HepG2 (cell line): ENCODE measurements around the gene MPC1. TPM values are rescaled to one million over a fixed set of nuclear protein-coding genes. Genes with fewer than 3 reads are reported as not detected.
A peak's percentile ranks its signal among the peaks of the same experiment; 100 is the strongest.

Source experiments
- FOXJ3 ChIP-seq: sonication (generic); formaldehyde crosslinking; IDR thresholded peaks from 2 replicates; pipeline ENCODE4 v1.4.0; 2020; ENCODE audit warnings: missing genetic modification reagents, mild to moderate bottlenecking, borderline replicate concordance
- MATR3 ChIP-seq: sonication (generic); formaldehyde crosslinking; IDR thresholded peaks from 2 replicates; pipeline ENCODE4 v1.4.0; 2020; ENCODE audit warnings: missing genetic modification reagents
- MEIS2 ChIP-seq: sonication (generic); formaldehyde crosslinking; IDR thresholded peaks from 2 replicates; pipeline ENCODE4 v1.9.0; 2021; ENCODE audit warnings: mild to moderate bottlenecking, missing genetic modification reagents
- PHF21A ChIP-seq: sonication (generic); formaldehyde crosslinking; IDR thresholded peaks from 2 replicates; pipeline ENCODE4 v1.5.0; 2020; ENCODE audit warnings: mild to moderate bottlenecking, missing genetic modification reagents
- RFX5 ChIP-seq: IDR thresholded peaks from 2 replicates; pipeline ENCODE4 v1.6.1; 2011; ENCODE audit warnings: low read depth, low read length, improper control_type of control experiment
- SP4 ChIP-seq: sonication (generic); formaldehyde crosslinking; IDR thresholded peaks from 2 replicates; pipeline ENCODE4 v1.8.1; 2023; ENCODE audit warnings: mild to moderate bottlenecking, missing genetic modification reagents
- SRSF1 ChIP-seq: fragments of 200-400 bp; formaldehyde crosslinking; optimal IDR thresholded peaks from 2 replicates; pipeline ENCODE3; 2017; ENCODE audit warnings: mild to moderate bottlenecking, low read depth, low read length, moderate library complexity
- XRCC5 ChIP-seq: fragments of 200-400 bp; formaldehyde crosslinking; optimal IDR thresholded peaks from 2 replicates; pipeline ENCODE3; 2017; ENCODE audit warnings: mild to moderate bottlenecking, low read length
- ZNF552 ChIP-seq: sonication (generic); formaldehyde crosslinking; IDR thresholded peaks from 2 replicates; pipeline ENCODE4 v1.9.0; 2022; ENCODE audit warnings: missing genetic modification reagents, mild to moderate bottlenecking, borderline replicate concordance
- ZNF557 ChIP-seq: sonication (generic); formaldehyde crosslinking; IDR thresholded peaks from 2 replicates; pipeline ENCODE4 v1.4.0; 2020; ENCODE audit warnings: missing genetic modification reagents
- ZNF746 ChIP-seq: sonication (generic); formaldehyde crosslinking; IDR thresholded peaks from 2 replicates; pipeline ENCODE4 v1.8.0; 2022; ENCODE audit warnings: mild to moderate bottlenecking, missing genetic modification reagents
- polyA plus RNA-seq, 8 experiments: library from polyadenylated mRNA; depleted of rRNA in 3 of 8; stranded (reverse) in 7 of 8; unstranded in 1 of 8; fragments of >200 nt; fragmentation: Illumina TruSeq in 4 of 8; extraction: Trizol in 4 of 8; gene quantifications; 2 replicates each; pipeline versions ENCODE4 v1.2.1 to v1.2.3, GENCODE V29; 2011 to 2016; ENCODE audit warnings: low read depth in 4 of 8, missing spikeins in 1 of 8, mixed read lengths in 1 of 8; ENCODE audit not compliant: insufficient read depth in 1 of 8
- total RNA-seq, 5 experiments: library from RNA; depleted of rRNA; stranded (reverse); fragments of >200 nt; fragmentation: Illumina TruSeq; extraction: Trizol; gene quantifications; 2 replicates each; pipeline ENCODE4 v1.2.3, GENCODE V29; 2016; ENCODE audit warnings: low read depth in 1 of 5
- TF ChIP-seq, protein P1 (sequence below): sonication (generic); formaldehyde crosslinking; IDR thresholded peaks from 2 replicates; pipeline ENCODE4 v1.4.0; 2020; ENCODE audit warnings: missing genetic modification reagents
- TF ChIP-seq, protein P2 (sequence below): sonication (generic); formaldehyde crosslinking; IDR thresholded peaks from 2 replicates; pipeline ENCODE4 v1.8.1; 2023; ENCODE audit warnings: mild to moderate bottlenecking, inconsistent platforms, moderate library complexity, missing genetic modification reagents, borderline replicate concordance
- TF ChIP-seq, protein P3 (sequence below): sonication (generic); formaldehyde crosslinking; IDR thresholded peaks from 2 replicates; pipeline ENCODE4 v1.4.0; 2020; ENCODE audit warnings: mild to moderate bottlenecking, missing genetic modification reagents
- TF ChIP-seq, protein P4 (sequence below): sonication (generic); formaldehyde crosslinking; IDR thresholded peaks from 2 replicates; pipeline ENCODE4 v1.5.1; 2020; ENCODE audit warnings: missing genetic modification reagents, mild to moderate bottlenecking, borderline replicate concordance
- TF ChIP-seq, protein P5 (sequence below): conservative IDR thresholded peaks from 2 replicates; pipeline ENCODE4 v1.6.1; 2018; ENCODE audit warnings: missing genetic modification reagents
- TF ChIP-seq, protein P6 (sequence below): sonication (generic); formaldehyde crosslinking; IDR thresholded peaks from 2 replicates; pipeline ENCODE4 v1.9.0; 2021; ENCODE audit warnings: missing genetic modification reagents, borderline replicate concordance

MPC1 gene
- total and polyA plus RNA-seq, 2 of the 13 experiments (the other 11 are each of a cell fraction or from before 2014, with no cell fraction given) = 189 to 214 TPM

DNA sequence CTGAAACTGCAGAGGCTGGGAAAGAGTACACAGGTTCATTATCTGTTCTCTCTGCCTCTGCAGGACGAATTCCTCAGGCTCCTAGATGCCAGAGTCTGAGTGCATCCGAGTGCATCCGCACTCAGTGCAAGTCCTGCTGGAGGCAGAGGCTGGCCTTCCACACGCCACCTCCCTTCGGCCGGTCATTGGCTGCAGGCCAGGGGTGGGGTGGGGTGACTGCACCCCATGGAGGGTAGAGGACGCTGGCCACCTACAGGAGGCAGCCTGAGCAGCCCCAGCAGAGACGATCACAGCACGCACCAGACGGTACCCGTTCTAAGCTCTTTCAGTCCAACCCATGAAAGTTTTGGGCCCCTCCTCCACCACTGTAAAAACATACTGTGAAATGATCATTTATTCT, 52.1 kb downstream of the MPC1 start (continued):
- TF ChIP-seq, protein P1, sequence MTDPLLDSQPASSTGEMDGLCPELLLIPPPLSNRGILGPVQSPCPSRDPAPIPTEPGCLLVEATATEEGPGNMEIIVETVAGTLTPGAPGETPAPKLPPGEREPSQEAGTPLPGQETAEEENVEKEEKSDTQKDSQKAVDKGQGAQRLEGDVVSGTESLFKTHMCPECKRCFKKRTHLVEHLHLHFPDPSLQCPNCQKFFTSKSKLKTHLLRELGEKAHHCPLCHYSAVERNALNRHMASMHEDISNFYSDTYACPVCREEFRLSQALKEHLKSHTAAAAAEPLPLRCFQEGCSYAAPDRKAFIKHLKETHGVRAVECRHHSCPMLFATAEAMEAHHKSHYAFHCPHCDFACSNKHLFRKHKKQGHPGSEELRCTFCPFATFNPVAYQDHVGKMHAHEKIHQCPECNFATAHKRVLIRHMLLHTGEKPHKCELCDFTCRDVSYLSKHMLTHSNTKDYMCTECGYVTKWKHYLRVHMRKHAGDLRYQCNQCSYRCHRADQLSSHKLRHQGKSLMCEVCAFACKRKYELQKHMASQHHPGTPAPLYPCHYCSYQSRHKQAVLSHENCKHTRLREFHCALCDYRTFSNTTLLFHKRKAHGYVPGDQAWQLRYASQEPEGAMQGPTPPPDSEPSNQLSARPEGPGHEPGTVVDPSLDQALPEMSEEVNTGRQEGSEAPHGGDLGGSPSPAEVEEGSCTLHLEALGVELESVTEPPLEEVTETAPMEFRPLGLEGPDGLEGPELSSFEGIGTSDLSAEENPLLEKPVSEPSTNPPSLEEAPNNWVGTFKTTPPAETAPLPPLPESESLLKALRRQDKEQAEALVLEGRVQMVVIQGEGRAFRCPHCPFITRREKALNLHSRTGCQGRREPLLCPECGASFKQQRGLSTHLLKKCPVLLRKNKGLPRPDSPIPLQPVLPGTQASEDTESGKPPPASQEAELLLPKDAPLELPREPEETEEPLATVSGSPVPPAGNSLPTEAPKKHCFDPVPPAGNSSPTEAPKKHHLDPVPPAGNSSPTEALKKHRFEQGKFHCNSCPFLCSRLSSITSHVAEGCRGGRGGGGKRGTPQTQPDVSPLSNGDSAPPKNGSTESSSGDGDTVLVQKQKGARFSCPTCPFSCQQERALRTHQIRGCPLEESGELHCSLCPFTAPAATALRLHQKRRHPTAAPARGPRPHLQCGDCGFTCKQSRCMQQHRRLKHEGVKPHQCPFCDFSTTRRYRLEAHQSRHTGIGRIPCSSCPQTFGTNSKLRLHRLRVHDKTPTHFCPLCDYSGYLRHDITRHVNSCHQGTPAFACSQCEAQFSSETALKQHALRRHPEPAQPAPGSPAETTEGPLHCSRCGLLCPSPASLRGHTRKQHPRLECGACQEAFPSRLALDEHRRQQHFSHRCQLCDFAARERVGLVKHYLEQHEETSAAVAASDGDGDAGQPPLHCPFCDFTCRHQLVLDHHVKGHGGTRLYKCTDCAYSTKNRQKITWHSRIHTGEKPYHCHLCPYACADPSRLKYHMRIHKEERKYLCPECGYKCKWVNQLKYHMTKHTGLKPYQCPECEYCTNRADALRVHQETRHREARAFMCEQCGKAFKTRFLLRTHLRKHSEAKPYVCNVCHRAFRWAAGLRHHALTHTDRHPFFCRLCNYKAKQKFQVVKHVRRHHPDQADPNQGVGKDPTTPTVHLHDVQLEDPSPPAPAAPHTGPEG (CRISPR knock-in tag) = no peak
- TF ChIP-seq PHF21A (CRISPR knock-in tag) (peak; percentile 39; the same call in 1 of the 2 replicates), XRCC5 (peak; percentile 96), ZNF746 (no peak), MEIS2 (CRISPR knock-in tag) (no peak; the same call in 1 of the 2 replicates), SRSF1 (no peak), ZNF552 (CRISPR knock-in tag) (no peak), MATR3 (CRISPR knock-in tag) (no peak), ZNF557 (no peak), RFX5 (0 out of 2 replicates have a peak, but pooled peaks have one; percentile 36), SP4 (peak; percentile 85), FOXJ3 (no peak)
- TF ChIP-seq, protein P2, sequence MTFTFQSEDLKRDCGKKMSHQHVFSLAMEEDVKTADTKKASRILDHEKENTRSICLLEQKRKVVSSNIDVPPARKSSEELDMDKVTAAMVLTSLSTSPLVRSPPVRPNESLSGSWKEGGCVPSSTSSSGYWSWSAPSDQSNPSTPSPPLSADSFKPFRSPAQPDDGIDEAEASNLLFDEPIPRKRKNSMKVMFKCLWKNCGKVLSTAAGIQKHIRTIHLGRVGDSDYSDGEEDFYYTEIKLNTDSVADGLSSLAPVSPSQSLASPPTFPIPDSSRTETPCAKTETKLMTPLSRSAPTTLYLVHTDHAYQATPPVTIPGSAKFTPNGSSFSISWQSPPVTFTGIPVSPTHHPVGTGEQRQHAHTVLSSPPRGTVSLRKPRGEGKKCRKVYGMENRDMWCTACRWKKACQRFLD = no peak
- TF ChIP-seq, protein P3, sequence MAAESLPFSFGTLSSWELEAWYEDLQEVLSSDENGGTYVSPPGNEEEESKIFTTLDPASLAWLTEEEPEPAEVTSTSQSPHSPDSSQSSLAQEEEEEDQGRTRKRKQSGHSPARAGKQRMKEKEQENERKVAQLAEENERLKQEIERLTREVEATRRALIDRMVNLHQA (CRISPR knock-in tag) = no peak
- TF ChIP-seq, protein P4, sequence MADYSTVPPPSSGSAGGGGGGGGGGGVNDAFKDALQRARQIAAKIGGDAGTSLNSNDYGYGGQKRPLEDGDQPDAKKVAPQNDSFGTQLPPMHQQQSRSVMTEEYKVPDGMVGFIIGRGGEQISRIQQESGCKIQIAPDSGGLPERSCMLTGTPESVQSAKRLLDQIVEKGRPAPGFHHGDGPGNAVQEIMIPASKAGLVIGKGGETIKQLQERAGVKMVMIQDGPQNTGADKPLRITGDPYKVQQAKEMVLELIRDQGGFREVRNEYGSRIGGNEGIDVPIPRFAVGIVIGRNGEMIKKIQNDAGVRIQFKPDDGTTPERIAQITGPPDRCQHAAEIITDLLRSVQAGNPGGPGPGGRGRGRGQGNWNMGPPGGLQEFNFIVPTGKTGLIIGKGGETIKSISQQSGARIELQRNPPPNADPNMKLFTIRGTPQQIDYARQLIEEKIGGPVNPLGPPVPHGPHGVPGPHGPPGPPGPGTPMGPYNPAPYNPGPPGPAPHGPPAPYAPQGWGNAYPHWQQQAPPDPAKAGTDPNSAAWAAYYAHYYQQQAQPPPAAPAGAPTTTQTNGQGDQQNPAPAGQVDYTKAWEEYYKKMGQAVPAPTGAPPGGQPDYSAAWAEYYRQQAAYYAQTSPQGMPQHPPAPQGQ (CRISPR knock-in tag) = 0 out of 2 replicates have a peak, but pooled peaks have one; percentile 42
- TF ChIP-seq, protein P5, sequence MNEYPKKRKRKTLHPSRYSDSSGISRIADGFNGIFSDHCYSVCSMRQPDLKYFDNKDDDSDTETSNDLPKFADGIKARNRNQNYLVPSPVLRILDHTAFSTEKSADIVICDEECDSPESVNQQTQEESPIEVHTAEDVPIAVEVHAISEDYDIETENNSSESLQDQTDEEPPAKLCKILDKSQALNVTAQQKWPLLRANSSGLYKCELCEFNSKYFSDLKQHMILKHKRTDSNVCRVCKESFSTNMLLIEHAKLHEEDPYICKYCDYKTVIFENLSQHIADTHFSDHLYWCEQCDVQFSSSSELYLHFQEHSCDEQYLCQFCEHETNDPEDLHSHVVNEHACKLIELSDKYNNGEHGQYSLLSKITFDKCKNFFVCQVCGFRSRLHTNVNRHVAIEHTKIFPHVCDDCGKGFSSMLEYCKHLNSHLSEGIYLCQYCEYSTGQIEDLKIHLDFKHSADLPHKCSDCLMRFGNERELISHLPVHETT (CRISPR knock-in tag) = no peak
- TF ChIP-seq, protein P6, sequence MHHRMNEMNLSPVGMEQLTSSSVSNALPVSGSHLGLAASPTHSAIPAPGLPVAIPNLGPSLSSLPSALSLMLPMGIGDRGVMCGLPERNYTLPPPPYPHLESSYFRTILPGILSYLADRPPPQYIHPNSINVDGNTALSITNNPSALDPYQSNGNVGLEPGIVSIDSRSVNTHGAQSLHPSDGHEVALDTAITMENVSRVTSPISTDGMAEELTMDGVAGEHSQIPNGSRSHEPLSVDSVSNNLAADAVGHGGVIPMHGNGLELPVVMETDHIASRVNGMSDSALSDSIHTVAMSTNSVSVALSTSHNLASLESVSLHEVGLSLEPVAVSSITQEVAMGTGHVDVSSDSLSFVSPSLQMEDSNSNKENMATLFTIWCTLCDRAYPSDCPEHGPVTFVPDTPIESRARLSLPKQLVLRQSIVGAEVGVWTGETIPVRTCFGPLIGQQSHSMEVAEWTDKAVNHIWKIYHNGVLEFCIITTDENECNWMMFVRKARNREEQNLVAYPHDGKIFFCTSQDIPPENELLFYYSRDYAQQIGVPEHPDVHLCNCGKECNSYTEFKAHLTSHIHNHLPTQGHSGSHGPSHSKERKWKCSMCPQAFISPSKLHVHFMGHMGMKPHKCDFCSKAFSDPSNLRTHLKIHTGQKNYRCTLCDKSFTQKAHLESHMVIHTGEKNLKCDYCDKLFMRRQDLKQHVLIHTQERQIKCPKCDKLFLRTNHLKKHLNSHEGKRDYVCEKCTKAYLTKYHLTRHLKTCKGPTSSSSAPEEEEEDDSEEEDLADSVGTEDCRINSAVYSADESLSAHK (CRISPR knock-in tag) = no peak
